IgD-negative memory B cell (primary cell): ENCODE measurements around the gene PHC2. TPM values are rescaled to one million over a fixed set of nuclear protein-coding genes. Genes with fewer than 3 reads are reported as not detected.

Experiments
- H3K27ac Mint-ChIP-seq, 3 donors: one replicate each; pipeline ENCODE4 v1.8.0; 2020 to 2022; ENCODE audit warnings: mild to moderate bottlenecking in 3 of 3, mixed read lengths in 3 of 3, moderate library complexity in 1 of 3
- H3K27me3 Mint-ChIP-seq: one replicate; pipeline ENCODE4 v1.8.0; 2021; ENCODE audit warnings: mixed read lengths
- H3K36me3 Mint-ChIP-seq: one replicate; pipeline ENCODE4 v1.8.0; 2020; ENCODE audit warnings: mild to moderate bottlenecking, mixed read lengths
- H3K4me1 Mint-ChIP-seq, 3 donors: one replicate each; pipeline ENCODE4 v1.8.0; 2020 to 2022; ENCODE audit warnings: mixed read lengths in 3 of 3, mild to moderate bottlenecking in 1 of 3
- H3K4me3 Mint-ChIP-seq, 4 donors: one replicate each; pipeline ENCODE4 v1.8.0; 2020 to 2022; ENCODE audit warnings: mild to moderate bottlenecking in 4 of 4, mixed read lengths in 4 of 4, moderate library complexity in 3 of 4
- H3K9me3 Mint-ChIP-seq, 3 donors: one replicate each; pipeline ENCODE4 v1.8.0; 2020 to 2021; ENCODE audit warnings: mixed read lengths in 3 of 3, mild to moderate bottlenecking in 1 of 3
- polyA plus RNA-seq: library from polyadenylated mRNA; unstranded; fragments of 300-500 nt; fragmentation: Illumina TruSeq; gene quantifications from one replicate; pipeline ENCODE4 v1.2.3, GENCODE V29; 2021

The PHC2 gene
- polyA plus RNA-seq, 1 donor from 2014 or later = 7.9 TPM

DNA sequence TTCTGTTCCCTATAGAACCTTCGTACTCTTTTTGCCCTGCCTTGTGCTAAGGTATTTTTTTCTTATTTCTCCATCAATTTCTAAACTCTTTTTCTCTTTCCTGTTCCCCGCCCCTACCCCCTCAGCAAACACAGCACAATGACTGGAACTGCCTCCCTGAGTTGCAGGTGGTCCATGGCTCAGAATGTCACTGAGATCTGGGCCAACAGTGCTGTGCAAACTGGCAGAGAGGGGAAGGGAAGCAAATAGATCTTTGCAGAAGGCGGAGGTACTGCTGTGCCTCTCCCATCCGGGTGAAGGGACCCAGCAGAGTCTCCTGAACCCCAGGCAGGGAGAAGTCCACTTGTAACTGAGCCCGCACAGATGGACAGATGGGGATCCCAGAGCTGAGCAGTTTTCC lies 77.4 kb downstream of the PHC2 start:
- H3K27ac Mint-ChIP-seq = peak overlapping the region in 1 of 3 donors; percentile 9
- H3K4me3 Mint-ChIP-seq = peak overlapping the region in 1 of 4 donors; percentile 36
- H3K4me1 Mint-ChIP-seq = peaks cover 5 to 12% (median 8%) of the 10 kb centered on the region in 3 donors
- H3K9me3 Mint-ChIP-seq = no peaks in the 10 kb centered on the region
- no peaks in the 10 kb centered on the region for H3K27me3 Mint-ChIP-seq
- peaks cover 4% of the 10 kb centered on the region for H3K36me3 Mint-ChIP-seq

- Mint-ChIP-seq H3K9me3 (no peaks in the 10 kb centered on the region), H3K4me3 (peak overlapping the region in 1 of 4 donors; percentile 98), H3K27ac (peak overlapping the region in 1 of 3 donors; percentile 63), H3K36me3 (peaks cover 4% of the 10 kb centered on the region), H3K27me3 (no peaks in the 10 kb centered on the region), H3K4me1 (peaks cover 18 to 29% (median 18%) of the 10 kb centered on the region in 3 donors)
These were observed 79.6 kb downstream of the PHC2 start for GRCh38 chr1:33351281-33351660.

DNA sequence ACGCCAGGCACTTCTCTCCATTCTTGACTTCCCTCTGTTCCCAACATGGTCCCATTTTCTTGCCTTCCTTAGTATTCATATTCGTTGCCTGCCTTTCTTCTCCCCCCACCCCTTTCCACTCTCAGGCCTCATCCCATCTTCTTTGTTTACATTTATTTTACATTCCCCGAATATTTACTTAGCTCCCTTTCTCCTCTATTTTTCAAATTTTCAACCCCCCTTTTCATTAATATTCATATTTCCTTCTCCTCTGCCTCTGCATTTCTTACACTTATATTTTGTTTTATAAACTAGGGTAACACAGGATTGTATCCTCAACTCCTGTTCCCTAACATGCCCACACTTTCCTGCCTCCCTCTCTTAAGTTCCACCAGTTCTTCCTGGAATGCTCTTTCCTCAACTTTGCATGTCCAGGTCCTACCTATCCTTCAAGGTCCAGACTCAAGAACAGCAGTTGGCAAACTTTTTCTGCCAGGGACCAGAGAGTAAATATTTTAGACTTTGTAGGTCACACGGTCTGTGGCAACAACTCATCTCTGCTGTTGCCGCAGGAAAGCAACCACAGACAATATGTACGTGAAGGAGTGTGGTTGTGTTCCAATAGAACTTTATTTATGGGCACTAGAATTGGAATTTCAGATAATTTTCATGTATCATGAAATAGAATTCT lies 80.1 kb downstream of the PHC2 start:
- peak overlapping the region in 2 of 3 donors; percentile 77 to 91 for H3K27ac Mint-ChIP-seq
- H3K4me3 Mint-ChIP-seq = peak overlapping the region; percentile 94 to 98 (median 95)
- no peaks in the 10 kb centered on the region for H3K9me3 Mint-ChIP-seq
- H3K4me1 Mint-ChIP-seq = peaks cover 18 to 29% (median 18%) of the 10 kb centered on the region in 3 donors
- H3K36me3 Mint-ChIP-seq = peaks cover 4% of the 10 kb centered on the region
- no peaks in the 10 kb centered on the region for H3K27me3 Mint-ChIP-seq

GRCh38 chr1:33349778-33350610 lies 80.9 kb downstream of the PHC2 start:
- peaks cover 18 to 32% (median 22%) of the 10 kb centered on the region in 3 donors for H3K4me1 Mint-ChIP-seq
- H3K27me3 Mint-ChIP-seq = no peaks in the 10 kb centered on the region
- no peaks in the 10 kb centered on the region for H3K36me3 Mint-ChIP-seq
- H3K27ac Mint-ChIP-seq = peak overlapping the region; percentile 77 to 96 (median 91)
- no peaks in the 10 kb centered on the region for H3K9me3 Mint-ChIP-seq
- peak overlapping the region; percentile 94 to 98 (median 95) for H3K4me3 Mint-ChIP-seq

DNA sequence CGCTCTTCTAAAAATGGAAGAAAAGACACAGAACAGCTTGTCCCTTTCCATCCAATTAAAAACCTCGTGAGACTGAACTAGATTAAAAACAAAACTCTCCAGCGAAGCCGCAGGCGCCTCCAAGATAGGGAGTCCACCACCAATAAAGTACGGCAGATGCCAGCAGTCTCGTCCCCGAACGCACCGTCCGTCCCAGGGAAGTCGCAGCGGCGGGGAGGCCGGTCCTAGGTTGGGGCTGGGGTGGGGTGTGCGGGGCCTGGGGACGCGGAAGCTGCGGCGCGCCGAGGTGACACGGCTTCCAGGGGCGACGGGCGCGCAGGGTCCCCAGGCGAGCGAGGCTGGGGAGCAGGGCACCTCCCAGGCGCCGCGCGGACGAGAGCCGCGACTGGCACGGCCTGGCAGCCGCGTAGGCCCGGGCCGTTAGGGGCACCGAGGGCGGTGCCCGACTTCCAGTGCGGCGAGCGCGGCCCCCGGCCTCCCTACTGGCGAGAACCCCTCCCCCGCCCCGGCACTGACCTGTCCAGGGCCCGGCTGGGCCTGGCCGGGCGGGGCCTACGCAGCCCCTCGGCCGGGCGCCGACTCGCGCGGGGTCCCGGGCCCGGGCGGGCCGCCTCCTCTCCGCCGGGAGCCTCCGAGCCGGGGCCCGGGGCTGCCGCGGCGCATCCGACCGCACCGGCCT lies 81.7 kb downstream of the PHC2 start:
- Mint-ChIP-seq H3K27me3 (no peaks in the 10 kb centered on the region), H3K4me3 (peak overlapping the region; percentile 75 to 97 (median 94)), H3K36me3 (no peaks in the 10 kb centered on the region), H3K27ac (peak overlapping the region in 2 of 3 donors; percentile 59 to 67), H3K9me3 (no peaks in the 10 kb centered on the region), H3K4me1 (peaks cover 19 to 34% (median 24%) of the 10 kb centered on the region in 3 donors)

- no peaks in the 10 kb centered on the region for H3K27me3 Mint-ChIP-seq
- H3K4me1 Mint-ChIP-seq = peaks cover 20 to 37% (median 24%) of the 10 kb centered on the region in 3 donors
- H3K4me3 Mint-ChIP-seq = peak overlapping the region; percentile 75 to 97 (median 94)
- no peaks in the 10 kb centered on the region for H3K9me3 Mint-ChIP-seq
- peak overlapping the region; percentile 9 to 67 (median 59) for H3K27ac Mint-ChIP-seq
- no peaks in the 10 kb centered on the region for H3K36me3 Mint-ChIP-seq
These were observed 82.2 kb downstream of the PHC2 start for GRCh38 chr1:33348676-33349080.

DNA sequence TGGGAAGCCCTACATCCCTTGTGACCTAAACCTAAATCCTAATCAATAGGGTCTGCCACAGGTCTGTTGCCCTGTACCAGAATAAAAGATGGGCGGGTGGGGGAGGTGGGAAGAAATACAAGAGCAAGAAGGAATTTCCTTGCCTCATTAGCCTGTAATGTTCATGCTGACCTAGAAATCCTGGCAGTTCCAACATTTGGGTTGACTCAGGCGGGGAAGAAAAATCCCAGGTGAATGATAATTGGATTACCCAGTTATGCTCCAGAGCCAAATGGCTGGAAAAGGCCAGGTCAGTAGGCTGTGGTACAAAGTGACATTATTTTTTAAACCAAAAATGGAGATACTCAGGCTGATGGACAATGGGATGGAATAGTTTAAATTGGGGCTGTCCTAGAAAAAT lies 82.7 kb downstream of the PHC2 start:
- H3K27ac Mint-ChIP-seq = peak overlapping the region; percentile 9 to 67 (median 59)
- H3K27me3 Mint-ChIP-seq = no peaks in the 10 kb centered on the region
- peak overlapping the region; percentile 75 to 97 (median 94) for H3K4me3 Mint-ChIP-seq
- H3K9me3 Mint-ChIP-seq = no peaks in the 10 kb centered on the region
- H3K36me3 Mint-ChIP-seq = no peaks in the 10 kb centered on the region
- peaks cover 20 to 38% (median 24%) of the 10 kb centered on the region in 3 donors for H3K4me1 Mint-ChIP-seq

DNA sequence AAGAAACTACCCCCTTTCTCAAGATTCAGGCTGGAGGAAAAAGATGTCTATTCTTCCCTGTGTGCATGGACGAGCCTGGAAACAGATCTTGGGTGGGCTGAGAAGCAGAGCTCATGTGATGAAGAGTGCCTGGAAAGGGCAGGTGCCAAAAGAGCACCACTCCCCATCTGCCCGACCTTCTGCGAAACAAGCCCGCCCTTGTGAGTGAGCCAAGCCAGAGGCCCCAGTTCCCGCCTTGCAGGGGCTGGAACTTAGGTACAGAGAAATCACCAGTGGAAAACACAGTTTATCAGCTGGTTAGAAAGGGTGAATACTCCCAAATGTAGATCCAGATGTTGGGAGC lies 83.3 kb downstream of the PHC2 start:
- Mint-ChIP-seq H3K4me3 (peak overlapping the region in 3 of 4 donors; percentile 16 to 97 (median 75)), H3K27me3 (no peaks in the 10 kb centered on the region), H3K27ac (peak overlapping the region in 1 of 3 donors; percentile 42), H3K9me3 (no peaks in the 10 kb centered on the region), H3K4me1 (peaks cover 22 to 42% (median 24%) of the 10 kb centered on the region in 3 donors), H3K36me3 (no peaks in the 10 kb centered on the region)

- Mint-ChIP-seq H3K9me3 (no peaks in the 10 kb centered on the region), H3K27ac (peak overlapping the region in 2 of 3 donors; percentile 22 to 42), H3K27me3 (no peaks in the 10 kb centered on the region), H3K4me3 (peak overlapping the region in 3 of 4 donors; percentile 56 to 75 (median 67)), H3K36me3 (no peaks in the 10 kb centered on the region), H3K4me1 (peaks cover 23 to 46% (median 24%) of the 10 kb centered on the region in 3 donors)
These were observed 83.8 kb downstream of the PHC2 start for GRCh38 chr1:33346927-33347649.

- Mint-ChIP-seq H3K27ac (peak overlapping the region in 1 of 3 donors; percentile 22), H3K4me1 (peaks cover 24 to 49% (median 25%) of the 10 kb centered on the region in 3 donors), H3K27me3 (no peaks in the 10 kb centered on the region), H3K36me3 (no peaks in the 10 kb centered on the region), H3K4me3 (peak overlapping the region in 2 of 4 donors; percentile 56 to 75), H3K9me3 (no peaks in the 10 kb centered on the region)
These were observed 84.4 kb downstream of the PHC2 start for GRCh38 chr1:33346533-33346926.

DNA sequence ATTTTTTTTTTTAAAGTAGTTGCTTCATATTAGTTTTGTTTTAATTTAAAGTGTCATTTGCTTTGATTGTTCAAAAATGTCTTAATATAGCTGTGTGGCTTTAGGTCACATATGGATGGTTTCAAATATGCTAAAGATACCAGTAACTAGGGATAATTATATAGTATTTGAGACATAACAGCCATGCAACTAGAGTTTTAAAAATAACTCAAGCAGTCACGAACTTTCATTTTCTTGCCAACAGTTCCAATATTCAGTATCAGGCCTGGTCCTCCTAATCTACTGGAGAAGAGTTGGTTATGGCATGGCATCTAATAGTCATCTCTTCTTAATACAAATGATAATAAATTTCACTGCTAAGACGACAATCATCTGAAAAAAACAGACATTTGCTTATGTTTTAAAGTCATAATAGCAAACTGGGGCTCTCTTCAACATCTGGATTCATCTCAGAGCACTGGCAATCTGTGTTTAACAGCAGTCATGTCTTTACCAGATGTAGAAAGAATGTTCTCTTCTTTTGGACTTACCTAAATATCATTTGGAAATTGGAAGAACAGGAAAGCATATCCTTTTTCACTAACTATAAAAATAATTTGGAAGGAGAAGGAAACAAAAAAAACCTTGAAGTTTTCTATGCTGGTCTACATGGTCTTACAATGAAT lies 85.9 kb downstream of the PHC2 start:
- H3K4me3 Mint-ChIP-seq = no peak overlapping the region
- no peak overlapping the region for H3K27ac Mint-ChIP-seq

GRCh38 chr1:33343539-33343938 lies 87.4 kb downstream of the PHC2 start:
- no peak overlapping the region for H3K27ac Mint-ChIP-seq
- peaks cover 23 to 46% (median 23%) of the 10 kb centered on the region in 3 donors for H3K4me1 Mint-ChIP-seq
- no peaks in the 10 kb centered on the region for H3K9me3 Mint-ChIP-seq
- no peak overlapping the region for H3K4me3 Mint-ChIP-seq
- H3K36me3 Mint-ChIP-seq = no peaks in the 10 kb centered on the region
- no peaks in the 10 kb centered on the region for H3K27me3 Mint-ChIP-seq

More for the DNA sequence above, 85.9 kb downstream of the PHC2 start:
- Mint-ChIP-seq H3K4me1 (peaks cover 19 to 48% (median 29%) of the 10 kb centered on the region in 3 donors), H3K9me3 (no peaks in the 10 kb centered on the region), H3K36me3 (no peaks in the 10 kb centered on the region), H3K27me3 (no peaks in the 10 kb centered on the region)

GRCh38 chr1:33342041-33342723 lies 88.7 kb downstream of the PHC2 start:
- Mint-ChIP-seq H3K4me1 (peaks cover 12 to 36% (median 19%) of the 10 kb centered on the region in 3 donors), H3K4me3 (peak overlapping the region in 1 of 4 donors; percentile 28)

More at GRCh38 chr1:33342041-33342723, 88.7 kb downstream of the PHC2 start:
- no peaks in the 10 kb centered on the region for H3K36me3 Mint-ChIP-seq
- no peaks in the 10 kb centered on the region for H3K9me3 Mint-ChIP-seq
- no peaks in the 10 kb centered on the region for H3K27me3 Mint-ChIP-seq
- peak overlapping the region in 1 of 3 donors; percentile 53 for H3K27ac Mint-ChIP-seq
